ENCODE results near the gene HABP4. TPM values are rescaled to one million over a fixed set of nuclear protein-coding genes. Genes with fewer than 3 reads are reported as not detected.
A peak's percentile ranks its signal among the peaks of the same experiment; 100 is the strongest.

Gene HABP4
- total RNA-seq, 1 experiment from 2014 or later: 9.8 TPM

DNA sequence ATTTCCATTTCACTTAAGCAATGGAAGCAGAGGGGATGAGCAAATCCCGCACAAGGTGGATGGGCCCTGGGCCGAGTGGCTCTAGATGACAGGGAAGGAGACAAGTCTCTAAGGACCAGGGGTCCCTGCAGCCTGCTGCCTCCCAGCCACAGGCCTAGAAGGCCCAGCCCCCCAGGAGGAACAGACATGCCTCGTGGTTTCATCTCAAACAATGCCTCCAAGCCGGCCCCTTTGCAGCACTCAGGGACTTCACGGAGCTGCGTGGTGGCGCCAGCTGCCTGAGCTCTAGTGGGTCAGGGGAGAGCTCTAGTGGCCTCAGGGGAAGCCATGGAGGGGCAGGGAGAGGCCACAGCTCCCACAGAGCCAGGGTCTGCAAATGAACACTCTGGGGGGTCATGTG, 48.8 kb downstream of the HABP4 start (continued):
- TF ChIP-seq, protein P1, sequence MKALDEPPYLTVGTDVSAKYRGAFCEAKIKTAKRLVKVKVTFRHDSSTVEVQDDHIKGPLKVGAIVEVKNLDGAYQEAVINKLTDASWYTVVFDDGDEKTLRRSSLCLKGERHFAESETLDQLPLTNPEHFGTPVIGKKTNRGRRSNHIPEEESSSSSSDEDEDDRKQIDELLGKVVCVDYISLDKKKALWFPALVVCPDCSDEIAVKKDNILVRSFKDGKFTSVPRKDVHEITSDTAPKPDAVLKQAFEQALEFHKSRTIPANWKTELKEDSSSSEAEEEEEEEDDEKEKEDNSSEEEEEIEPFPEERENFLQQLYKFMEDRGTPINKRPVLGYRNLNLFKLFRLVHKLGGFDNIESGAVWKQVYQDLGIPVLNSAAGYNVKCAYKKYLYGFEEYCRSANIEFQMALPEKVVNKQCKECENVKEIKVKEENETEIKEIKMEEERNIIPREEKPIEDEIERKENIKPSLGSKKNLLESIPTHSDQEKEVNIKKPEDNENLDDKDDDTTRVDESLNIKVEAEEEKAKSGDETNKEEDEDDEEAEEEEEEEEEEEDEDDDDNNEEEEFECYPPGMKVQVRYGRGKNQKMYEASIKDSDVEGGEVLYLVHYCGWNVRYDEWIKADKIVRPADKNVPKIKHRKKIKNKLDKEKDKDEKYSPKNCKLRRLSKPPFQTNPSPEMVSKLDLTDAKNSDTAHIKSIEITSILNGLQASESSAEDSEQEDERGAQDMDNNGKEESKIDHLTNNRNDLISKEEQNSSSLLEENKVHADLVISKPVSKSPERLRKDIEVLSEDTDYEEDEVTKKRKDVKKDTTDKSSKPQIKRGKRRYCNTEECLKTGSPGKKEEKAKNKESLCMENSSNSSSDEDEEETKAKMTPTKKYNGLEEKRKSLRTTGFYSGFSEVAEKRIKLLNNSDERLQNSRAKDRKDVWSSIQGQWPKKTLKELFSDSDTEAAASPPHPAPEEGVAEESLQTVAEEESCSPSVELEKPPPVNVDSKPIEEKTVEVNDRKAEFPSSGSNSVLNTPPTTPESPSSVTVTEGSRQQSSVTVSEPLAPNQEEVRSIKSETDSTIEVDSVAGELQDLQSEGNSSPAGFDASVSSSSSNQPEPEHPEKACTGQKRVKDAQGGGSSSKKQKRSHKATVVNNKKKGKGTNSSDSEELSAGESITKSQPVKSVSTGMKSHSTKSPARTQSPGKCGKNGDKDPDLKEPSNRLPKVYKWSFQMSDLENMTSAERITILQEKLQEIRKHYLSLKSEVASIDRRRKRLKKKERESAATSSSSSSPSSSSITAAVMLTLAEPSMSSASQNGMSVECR (CRISPR knock-in tag; IDR thresholded peaks at IDR 0.05; ENCODE audit: borderline replicate concordance): no peak
- no peak for TF ChIP-seq ZNF317 (CRISPR knock-in tag; IDR thresholded peaks at IDR 0.05; ENCODE audit: borderline replicate concordance, low read depth)
- TF ChIP-seq, protein P2, sequence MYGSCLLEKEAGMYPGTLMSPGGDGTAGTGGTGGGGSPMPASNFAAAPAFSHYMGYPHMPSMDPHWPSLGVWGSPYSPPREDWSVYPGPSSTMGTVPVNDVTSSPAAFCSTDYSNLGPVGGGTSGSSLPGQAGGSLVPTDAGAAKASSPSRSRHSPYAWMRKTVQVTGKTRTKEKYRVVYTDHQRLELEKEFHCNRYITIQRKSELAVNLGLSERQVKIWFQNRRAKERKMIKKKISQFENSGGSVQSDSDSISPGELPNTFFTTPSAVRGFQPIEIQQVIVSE (CRISPR knock-in tag; IDR thresholded peaks at IDR 0.05; ENCODE audit: borderline replicate concordance): no peak
- TF ChIP-seq, protein P3, sequence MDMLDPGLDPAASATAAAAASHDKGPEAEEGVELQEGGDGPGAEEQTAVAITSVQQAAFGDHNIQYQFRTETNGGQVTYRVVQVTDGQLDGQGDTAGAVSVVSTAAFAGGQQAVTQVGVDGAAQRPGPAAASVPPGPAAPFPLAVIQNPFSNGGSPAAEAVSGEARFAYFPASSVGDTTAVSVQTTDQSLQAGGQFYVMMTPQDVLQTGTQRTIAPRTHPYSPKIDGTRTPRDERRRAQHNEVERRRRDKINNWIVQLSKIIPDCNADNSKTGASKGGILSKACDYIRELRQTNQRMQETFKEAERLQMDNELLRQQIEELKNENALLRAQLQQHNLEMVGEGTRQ (CRISPR knock-in tag; IDR thresholded peaks at IDR 0.05): no peak

DNA sequence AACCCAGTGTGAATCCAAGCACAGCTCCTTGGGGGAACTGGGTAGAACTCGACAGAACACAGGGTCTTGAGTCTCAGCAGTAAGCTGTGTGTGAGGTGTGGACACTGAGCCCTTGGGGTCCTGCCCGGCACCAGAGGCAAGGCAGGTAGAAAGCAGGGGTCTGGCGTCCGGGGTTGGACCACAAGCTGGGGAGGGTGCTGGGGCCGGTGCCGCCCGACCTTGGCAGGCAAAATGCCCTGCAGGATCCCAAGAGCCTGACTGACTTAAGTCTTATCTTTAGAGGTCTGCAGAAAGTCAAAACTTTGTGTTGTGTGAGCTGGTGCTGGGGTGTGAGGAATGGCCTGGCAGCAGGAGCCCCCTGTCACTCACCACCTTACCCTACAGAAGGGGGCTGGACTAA, 49.3 kb downstream of the HABP4 start:
- ChIA-PET POLR2A (no interaction called here), CTCF (interaction anchor here (0.8 kb wide), 1 partner anchor 182 kb away, joined by 3 read pairs; no protein-coding TSS in a partner anchor)
- H3K27me3 Mint-ChIP-seq (ENCODE audit: low read depth): no peaks in the 10 kb centered on the region
- H3K4me1 Mint-ChIP-seq: peaks cover 47% of the 10 kb centered on the region
- ATAC-seq (no peak), DNase-seq (ENCODE audit: low spot score) (no peak)
- H3K9me3 Mint-ChIP-seq: no peaks in the 10 kb centered on the region
- no peak overlapping the region for H3K4me3 Mint-ChIP-seq
- peak overlapping the region; percentile 93; the same call in 1 of the 2 replicates for H3K27ac Mint-ChIP-seq
- peaks cover 5% of the 10 kb centered on the region; the same call in 1 of the 2 replicates for H3K36me3 Mint-ChIP-seq
- TF ChIP-seq, protein P4, sequence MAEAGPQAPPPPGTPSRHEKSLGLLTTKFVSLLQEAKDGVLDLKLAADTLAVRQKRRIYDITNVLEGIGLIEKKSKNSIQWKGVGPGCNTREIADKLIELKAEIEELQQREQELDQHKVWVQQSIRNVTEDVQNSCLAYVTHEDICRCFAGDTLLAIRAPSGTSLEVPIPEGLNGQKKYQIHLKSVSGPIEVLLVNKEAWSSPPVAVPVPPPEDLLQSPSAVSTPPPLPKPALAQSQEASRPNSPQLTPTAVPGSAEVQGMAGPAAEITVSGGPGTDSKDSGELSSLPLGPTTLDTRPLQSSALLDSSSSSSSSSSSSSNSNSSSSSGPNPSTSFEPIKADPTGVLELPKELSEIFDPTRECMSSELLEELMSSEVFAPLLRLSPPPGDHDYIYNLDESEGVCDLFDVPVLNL (CRISPR knock-in tag; IDR thresholded peaks at IDR 0.05; ENCODE audit: borderline replicate concordance, low read depth): no peak
- TF ChIP-seq ATF1 (CRISPR knock-in tag; IDR thresholded peaks at IDR 0.05) (no peak), RELA (CRISPR knock-in tag; IDR thresholded peaks at IDR 0.05; ENCODE audit: borderline replicate concordance) (no peak), PRRX2 (CRISPR knock-in tag; IDR thresholded peaks at IDR 0.05) (no peak), ETV6 (CRISPR knock-in tag; IDR thresholded peaks at IDR 0.05) (no peak), TEAD4 (CRISPR knock-in tag; IDR thresholded peaks at IDR 0.05) (no peak), HMGA2 (CRISPR knock-in tag; IDR thresholded peaks at IDR 0.05) (no peak), OVOL2 (CRISPR knock-in tag; IDR thresholded peaks at IDR 0.05; ENCODE audit: borderline replicate concordance) (no peak)
- TF ChIP-seq, protein P5, sequence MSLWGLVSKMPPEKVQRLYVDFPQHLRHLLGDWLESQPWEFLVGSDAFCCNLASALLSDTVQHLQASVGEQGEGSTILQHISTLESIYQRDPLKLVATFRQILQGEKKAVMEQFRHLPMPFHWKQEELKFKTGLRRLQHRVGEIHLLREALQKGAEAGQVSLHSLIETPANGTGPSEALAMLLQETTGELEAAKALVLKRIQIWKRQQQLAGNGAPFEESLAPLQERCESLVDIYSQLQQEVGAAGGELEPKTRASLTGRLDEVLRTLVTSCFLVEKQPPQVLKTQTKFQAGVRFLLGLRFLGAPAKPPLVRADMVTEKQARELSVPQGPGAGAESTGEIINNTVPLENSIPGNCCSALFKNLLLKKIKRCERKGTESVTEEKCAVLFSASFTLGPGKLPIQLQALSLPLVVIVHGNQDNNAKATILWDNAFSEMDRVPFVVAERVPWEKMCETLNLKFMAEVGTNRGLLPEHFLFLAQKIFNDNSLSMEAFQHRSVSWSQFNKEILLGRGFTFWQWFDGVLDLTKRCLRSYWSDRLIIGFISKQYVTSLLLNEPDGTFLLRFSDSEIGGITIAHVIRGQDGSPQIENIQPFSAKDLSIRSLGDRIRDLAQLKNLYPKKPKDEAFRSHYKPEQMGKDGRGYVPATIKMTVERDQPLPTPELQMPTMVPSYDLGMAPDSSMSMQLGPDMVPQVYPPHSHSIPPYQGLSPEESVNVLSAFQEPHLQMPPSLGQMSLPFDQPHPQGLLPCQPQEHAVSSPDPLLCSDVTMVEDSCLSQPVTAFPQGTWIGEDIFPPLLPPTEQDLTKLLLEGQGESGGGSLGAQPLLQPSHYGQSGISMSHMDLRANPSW (CRISPR knock-in tag; conservative IDR thresholded peaks at IDR 0.05; ENCODE audit: low read depth): no peak
- TF ChIP-seq, protein P6, sequence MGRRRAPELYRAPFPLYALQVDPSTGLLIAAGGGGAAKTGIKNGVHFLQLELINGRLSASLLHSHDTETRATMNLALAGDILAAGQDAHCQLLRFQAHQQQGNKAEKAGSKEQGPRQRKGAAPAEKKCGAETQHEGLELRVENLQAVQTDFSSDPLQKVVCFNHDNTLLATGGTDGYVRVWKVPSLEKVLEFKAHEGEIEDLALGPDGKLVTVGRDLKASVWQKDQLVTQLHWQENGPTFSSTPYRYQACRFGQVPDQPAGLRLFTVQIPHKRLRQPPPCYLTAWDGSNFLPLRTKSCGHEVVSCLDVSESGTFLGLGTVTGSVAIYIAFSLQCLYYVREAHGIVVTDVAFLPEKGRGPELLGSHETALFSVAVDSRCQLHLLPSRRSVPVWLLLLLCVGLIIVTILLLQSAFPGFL (CRISPR knock-in tag; IDR thresholded peaks at IDR 0.05; ENCODE audit: borderline replicate concordance): no peak
- TF ChIP-seq, protein P7, sequence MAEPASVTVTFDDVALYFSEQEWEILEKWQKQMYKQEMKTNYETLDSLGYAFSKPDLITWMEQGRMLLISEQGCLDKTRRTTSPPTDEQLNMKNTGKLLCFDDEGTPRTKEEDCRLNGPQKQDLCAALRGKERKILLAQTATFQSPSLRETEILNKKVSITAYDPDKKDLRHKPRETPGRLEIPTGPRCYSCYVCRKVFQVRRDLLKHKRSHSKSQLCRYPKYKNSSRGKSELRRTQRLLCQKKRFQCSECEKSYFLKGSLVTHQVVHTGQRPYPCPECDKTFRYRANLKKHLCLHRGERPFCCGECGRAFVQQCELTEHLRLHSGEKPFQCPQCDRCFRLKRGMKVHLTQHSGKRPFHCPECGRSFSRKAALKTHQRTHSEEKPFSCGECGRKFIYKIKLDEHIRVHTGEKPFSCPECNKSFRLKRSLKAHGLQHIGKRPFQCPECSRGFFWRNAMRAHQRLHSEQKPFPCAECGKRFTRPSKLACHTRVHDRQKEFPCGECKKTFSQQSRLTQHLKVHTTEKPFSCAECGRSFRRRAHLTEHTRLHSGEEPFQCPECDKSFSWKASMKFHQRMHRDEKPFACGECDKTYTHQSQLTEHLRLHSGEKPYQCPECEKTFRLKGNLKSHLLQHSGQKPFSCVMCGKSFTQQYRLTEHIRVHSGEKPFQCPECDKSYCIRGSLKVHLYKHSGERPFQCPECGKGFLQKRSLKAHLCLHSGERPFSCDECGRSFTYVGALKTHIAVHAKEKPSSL (CRISPR knock-in tag; conservative IDR thresholded peaks at IDR 0.05): no peak
- TF ChIP-seq, protein P2 (CRISPR knock-in tag; IDR thresholded peaks at IDR 0.05; ENCODE audit: borderline replicate concordance): no peak
